Upper lobe of left lung (tissue), 4 donors: Measurements from ENCODE around the gene PFKL.

Experiments used
- POLR2A ChIP-seq, 4 donors: fragments of 450-650 bp; IDR thresholded peaks; one replicate each; pipeline ENCODE4 v1.5.1; 2016 to 2017; ENCODE audit warnings: antibody characterized with exemption in 4 of 4, mild to moderate bottlenecking in 2 of 4
- POLR2AphosphoS5 ChIP-seq, 2 donors: sonication (generic); formaldehyde crosslinking; IDR thresholded peaks; one replicate each; pipeline ENCODE4 v1.5.1; 2017; ENCODE audit warnings: antibody characterized with exemption in 2 of 2
- TF ChIP-seq, protein P1 (sequence below), 6 experiments: fragments of 450-650 bp in 4 of 6; fragments of 200-600 bp in 2 of 6; sonication (generic) in 2 of 6; IDR thresholded peaks; one replicate each; pipeline ENCODE4 v1.5.1; 2016 to 2019; ENCODE audit warnings: antibody characterized with exemption in 6 of 6

DNA sequence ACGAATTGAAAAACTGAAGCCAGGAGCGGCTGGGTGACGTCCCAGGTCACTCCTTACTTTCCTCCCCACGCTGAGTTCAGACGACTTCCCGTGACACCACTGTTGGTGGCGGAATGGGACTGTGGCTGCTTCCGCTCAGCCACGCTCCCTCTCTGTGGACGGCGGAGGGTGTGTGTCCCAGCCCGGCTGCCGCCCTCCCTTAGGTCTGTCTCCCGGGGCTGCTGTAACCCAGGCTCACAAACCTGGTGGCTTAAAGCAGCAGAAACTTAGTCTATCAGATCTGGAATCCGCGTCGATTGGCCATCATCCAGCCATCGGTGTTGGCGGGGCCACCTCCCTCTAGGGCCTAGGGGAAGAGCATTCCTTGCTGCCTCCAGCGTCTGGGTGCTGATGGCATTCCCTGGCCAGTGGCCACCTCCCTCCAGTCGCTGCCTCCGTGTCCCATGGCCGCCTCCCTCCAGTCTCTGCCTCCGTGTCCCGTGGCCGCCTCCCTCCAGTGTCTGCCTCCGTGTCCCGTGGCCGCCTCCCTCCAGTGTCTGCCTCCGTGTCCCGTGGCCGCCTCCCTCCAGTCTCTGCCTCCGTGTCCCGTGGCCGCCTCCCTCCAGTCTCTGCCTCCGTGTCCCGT lies 71.0 kb downstream of the PFKL start:
- TF ChIP-seq, protein P1, sequence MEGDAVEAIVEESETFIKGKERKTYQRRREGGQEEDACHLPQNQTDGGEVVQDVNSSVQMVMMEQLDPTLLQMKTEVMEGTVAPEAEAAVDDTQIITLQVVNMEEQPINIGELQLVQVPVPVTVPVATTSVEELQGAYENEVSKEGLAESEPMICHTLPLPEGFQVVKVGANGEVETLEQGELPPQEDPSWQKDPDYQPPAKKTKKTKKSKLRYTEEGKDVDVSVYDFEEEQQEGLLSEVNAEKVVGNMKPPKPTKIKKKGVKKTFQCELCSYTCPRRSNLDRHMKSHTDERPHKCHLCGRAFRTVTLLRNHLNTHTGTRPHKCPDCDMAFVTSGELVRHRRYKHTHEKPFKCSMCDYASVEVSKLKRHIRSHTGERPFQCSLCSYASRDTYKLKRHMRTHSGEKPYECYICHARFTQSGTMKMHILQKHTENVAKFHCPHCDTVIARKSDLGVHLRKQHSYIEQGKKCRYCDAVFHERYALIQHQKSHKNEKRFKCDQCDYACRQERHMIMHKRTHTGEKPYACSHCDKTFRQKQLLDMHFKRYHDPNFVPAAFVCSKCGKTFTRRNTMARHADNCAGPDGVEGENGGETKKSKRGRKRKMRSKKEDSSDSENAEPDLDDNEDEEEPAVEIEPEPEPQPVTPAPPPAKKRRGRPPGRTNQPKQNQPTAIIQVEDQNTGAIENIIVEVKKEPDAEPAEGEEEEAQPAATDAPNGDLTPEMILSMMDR (IDR thresholded peaks at IDR 0.05) = no peak
- TF ChIP-seq POLR2A (IDR thresholded peaks at IDR 0.05) = no peak
- no peak for TF ChIP-seq POLR2AphosphoS5 (IDR thresholded peaks at IDR 0.05)
